LNCaP clone FGC (cell line): ENCODE data around the gene SERPINF2.
A peak's percentile ranks its signal among the peaks of the same experiment; 100 is the strongest.

ENCODE experiments used
- DNase-seq: peaks from one replicate; pipeline ENCODE4 v3.0.0-alpha.2; 2011; ENCODE audit warnings: low read depth
- H3K4me3 ChIP-seq: 2 replicates; pipeline ENCODE4 v1.5.1; 2011; ENCODE audit warnings: mild to moderate bottlenecking, low read depth, low read length, control low read depth
- TF ChIP-seq, protein P1 (sequence below): IDR thresholded peaks from 2 replicates; pipeline ENCODE4 v1.5.1; 2012; ENCODE audit warnings: mild to moderate bottlenecking; ENCODE audit not compliant: control insufficient read depth, insufficient read depth; ENCODE audit errors: extremely low read depth

Gene SERPINF2

DNA sequence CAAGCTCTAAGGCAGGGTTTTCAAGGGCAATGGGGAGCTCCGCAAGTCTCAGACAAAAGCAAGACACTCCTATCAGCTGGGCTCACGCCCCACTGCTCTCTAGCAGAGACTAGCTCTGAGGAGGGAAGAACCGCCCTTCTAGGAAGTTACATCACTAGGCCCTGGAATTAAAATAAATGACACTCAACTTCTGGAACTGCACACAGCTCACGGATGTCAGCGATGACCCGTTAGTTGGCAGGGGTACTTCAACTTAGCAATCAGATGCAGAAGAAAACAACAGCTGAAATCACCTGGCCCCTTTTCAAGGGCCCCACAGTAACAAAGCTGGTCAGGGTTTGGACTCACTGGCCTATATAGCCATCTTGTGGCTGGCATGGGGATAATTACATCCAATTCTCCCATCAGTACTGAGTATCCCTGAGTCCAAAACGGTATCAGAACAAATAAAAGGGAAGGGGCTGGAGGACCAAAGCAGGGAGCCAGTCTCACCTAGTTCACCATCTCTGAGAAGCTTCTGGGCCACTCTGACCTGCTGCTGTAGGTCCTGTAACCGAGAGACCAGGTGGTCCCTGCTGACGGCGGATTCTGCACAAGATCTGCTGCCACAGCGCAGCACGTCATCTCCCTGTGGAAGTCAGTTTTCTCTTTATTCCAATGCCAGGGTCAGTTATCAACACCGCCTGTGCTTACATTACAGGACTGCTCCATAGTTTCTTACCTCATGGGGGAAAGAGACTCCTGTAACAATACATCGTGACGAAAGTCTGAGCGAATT, 41.4 kb downstream of the SERPINF2 start:
- no peak for DNase-seq
- H3K4me3 ChIP-seq, result no peak overlapping the region
- TF ChIP-seq, protein P1, sequence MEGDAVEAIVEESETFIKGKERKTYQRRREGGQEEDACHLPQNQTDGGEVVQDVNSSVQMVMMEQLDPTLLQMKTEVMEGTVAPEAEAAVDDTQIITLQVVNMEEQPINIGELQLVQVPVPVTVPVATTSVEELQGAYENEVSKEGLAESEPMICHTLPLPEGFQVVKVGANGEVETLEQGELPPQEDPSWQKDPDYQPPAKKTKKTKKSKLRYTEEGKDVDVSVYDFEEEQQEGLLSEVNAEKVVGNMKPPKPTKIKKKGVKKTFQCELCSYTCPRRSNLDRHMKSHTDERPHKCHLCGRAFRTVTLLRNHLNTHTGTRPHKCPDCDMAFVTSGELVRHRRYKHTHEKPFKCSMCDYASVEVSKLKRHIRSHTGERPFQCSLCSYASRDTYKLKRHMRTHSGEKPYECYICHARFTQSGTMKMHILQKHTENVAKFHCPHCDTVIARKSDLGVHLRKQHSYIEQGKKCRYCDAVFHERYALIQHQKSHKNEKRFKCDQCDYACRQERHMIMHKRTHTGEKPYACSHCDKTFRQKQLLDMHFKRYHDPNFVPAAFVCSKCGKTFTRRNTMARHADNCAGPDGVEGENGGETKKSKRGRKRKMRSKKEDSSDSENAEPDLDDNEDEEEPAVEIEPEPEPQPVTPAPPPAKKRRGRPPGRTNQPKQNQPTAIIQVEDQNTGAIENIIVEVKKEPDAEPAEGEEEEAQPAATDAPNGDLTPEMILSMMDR, result peak; percentile 35; the same call in 1 of the 2 replicates

DNA sequence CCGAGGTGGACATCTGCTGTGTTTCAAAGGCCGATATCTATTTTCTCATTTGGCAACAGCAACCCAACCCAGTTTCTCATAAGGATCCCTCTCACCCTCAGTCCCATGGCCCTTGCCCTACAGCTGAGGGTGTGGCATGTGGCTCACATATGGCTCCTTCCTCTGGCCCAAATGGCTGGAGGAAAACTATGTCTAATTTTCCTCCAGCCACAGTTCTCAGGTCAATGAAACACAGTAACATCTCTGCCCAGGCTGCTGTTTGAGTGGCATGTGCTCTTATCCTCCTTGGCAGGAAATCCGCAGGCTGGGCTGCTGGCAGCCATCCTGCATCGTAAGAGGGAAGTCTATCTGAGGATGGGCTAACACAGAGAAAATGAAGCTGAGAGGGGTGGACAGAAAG, 43.3 kb downstream of the SERPINF2 start:
- no peak for DNase-seq
- TF ChIP-seq, protein P1, result no peak
- H3K4me3 ChIP-seq, result no peak overlapping the region

DNA sequence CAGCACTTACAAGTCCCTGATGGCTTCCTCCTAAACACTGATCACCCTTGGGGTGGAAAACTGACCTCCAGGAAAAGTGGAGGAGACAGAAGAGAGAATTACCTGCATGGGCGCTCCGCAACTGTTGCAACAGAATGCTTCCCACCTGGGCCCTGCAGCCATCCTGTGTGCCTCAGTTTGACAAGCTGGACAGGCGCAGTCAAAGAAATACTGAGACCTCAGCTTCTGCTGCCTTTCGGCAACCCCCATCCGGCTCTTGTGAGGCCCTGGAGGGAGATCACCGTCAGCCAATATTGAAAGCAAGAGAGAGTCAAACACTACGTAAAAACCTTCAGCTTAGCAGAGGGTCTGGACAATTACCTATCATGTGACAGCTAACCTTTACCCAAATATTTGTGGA, 44.0 kb downstream of the SERPINF2 start:
- no peak for DNase-seq
- TF ChIP-seq, protein P1, result no peak

DNA sequence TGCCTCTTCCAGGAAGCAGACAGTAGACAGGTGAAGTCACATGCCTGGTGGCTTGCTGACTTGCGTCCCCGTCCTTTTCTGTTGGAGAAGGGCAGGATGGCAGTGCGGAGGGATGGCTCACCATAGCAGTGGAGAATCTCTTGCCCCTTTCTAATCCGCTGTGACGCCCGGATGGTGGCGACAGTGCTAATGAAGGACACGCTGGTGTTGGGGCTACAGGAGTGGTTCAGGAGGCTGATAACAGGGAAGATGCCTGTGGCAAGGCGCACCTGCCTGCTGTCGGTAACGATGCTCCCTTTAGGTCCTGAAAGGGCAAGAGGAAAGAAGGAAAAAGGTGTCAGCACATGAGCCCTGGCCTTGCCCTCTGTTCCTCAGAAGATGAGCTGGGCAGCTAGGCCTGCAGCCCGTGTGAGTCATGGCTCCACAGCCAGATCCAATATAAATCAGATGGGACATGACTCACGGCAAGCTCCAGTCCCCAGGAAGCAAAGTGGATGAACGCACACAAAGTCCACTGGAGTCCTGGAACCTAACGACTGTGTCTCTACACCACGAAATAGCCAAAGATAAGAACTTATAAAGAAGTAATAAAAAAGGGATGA, 44.7 kb downstream of the SERPINF2 start:
- TF ChIP-seq, protein P1, result no peak
- H3K4me3 ChIP-seq, result no peak overlapping the region
- no peak for DNase-seq

More for the DNA sequence above, 44.0 kb downstream of the SERPINF2 start:
- no peak overlapping the region for H3K4me3 ChIP-seq

GRCh38 chr17:1789936-1790335, 47.3 kb downstream of the SERPINF2 start:
- no peak for DNase-seq
- TF ChIP-seq, protein P1, result no peak
- no peak overlapping the region for H3K4me3 ChIP-seq

- TF ChIP-seq, protein P1, result no peak
- H3K4me3 ChIP-seq, result no peak overlapping the region
- DNase-seq, result no peak
Measured at GRCh38 chr17:1792495-1793446, 50.1 kb downstream of the SERPINF2 start.
